PC-3 (cell line): Measurements from ENCODE around the gene AXIN2. TPM values are rescaled to one million over a fixed set of nuclear protein-coding genes. Genes with fewer than 3 reads are reported as not detected.

ENCODE experiments used
- ATAC-seq: fragments of 200-7000 bp; cut with Tn5 transposase; 2 replicates; pipeline ENCODE4 v1.9.1; 2020; ENCODE audit warnings: mild to moderate bottlenecking, moderate library complexity
- BruUV-seq: library from RNA; stranded (reverse); fragments of 400-500 nt; replicated peaks from 2 replicates; lab custom pipeline; 2021; lab: Mats Ljungman, UMichigan
- CTCF ChIA-PET: fragments of 300-600 bp; sonication (Branson Sonifier 250); formaldehyde crosslinking; loops from one replicate; lab custom pipeline; 2022; ENCODE audit warnings: antibody characterized with exemption; lab: Charles Lee
- POLR2A ChIA-PET: fragments of 300-600 bp; sonication (Branson Sonifier 250); formaldehyde crosslinking; loops from one replicate; lab custom pipeline; 2022; ENCODE audit warnings: antibody characterized with exemption; ENCODE audit not compliant: unreplicated experiment; lab: Charles Lee
- DNase-seq: peaks from one replicate; pipeline ENCODE4 v3.0.0-alpha.2; 2015
- H2AFZ ChIP-seq: fragments of 300-600 bp; sonication (generic); 2 replicates; pipeline ENCODE4 v1.6.0; 2016; ENCODE audit warnings: antibody characterized with exemption, low read length
- H3F3A ChIP-seq: fragments of 300-600 bp; sonication (generic); one replicate; pipeline ENCODE4 v1.6.0; 2017; ENCODE audit warnings: antibody characterized with exemption, low read length, control low read depth, mild to moderate bottlenecking; ENCODE audit not compliant: unreplicated experiment
- H3K27ac ChIP-seq: fragments of 300-600 bp; sonication (generic); 2 replicates; pipeline ENCODE4 v1.5.1; 2016; ENCODE audit warnings: mild to moderate bottlenecking, low read length
- H3K27me3 ChIP-seq: fragments of 300-600 bp; sonication (generic); 2 replicates; pipeline ENCODE4 v1.6.1; 2016; ENCODE audit warnings: low read length, mixed read lengths
- H3K36me3 ChIP-seq: fragments of 300-600 bp; sonication (generic); 2 replicates; pipeline ENCODE4 v1.6.1; 2016; ENCODE audit warnings: low read depth, mixed run types, low read length, mixed read lengths
- H3K4me1 ChIP-seq: fragments of 300-600 bp; sonication (generic); 2 replicates; pipeline ENCODE4 v1.5.1; 2016; ENCODE audit warnings: low read length; ENCODE audit not compliant: insufficient read depth
- H3K4me2 ChIP-seq: fragments of 300-600 bp; sonication (generic); 2 replicates; pipeline ENCODE4 v1.6.0; 2016; ENCODE audit warnings: low read length
- H3K4me3 ChIP-seq: fragments of 300-600 bp; sonication (generic); 2 replicates; pipeline ENCODE4 v1.5.1; 2016; ENCODE audit warnings: mild to moderate bottlenecking, low read length, mixed read lengths
- H3K79me2 ChIP-seq: fragments of 300-600 bp; sonication (generic); 2 replicates; pipeline ENCODE4 v1.6.1; 2017; ENCODE audit warnings: low read length, mixed read lengths
- H3K9ac ChIP-seq: fragments of 300-600 bp; sonication (generic); 2 replicates; pipeline ENCODE4 v1.6.0; 2016; ENCODE audit warnings: mild to moderate bottlenecking, low read length
- H3K9me2 ChIP-seq: fragments of 300-600 bp; sonication (generic); replicated peaks from 2 replicates; pipeline ENCODE4 v1.6.1; 2016; ENCODE audit warnings: mixed run types, low read length, mixed read lengths
- H3K9me3 ChIP-seq: fragments of 300-600 bp; sonication (generic); 2 replicates; pipeline ENCODE4 v1.6.1; 2016; ENCODE audit warnings: low read length, mixed read lengths
- H4K20me1 ChIP-seq: fragments of 300-600 bp; sonication (generic); 2 replicates; pipeline ENCODE4 v1.6.1; 2016; ENCODE audit warnings: low read length, mixed read lengths
- CTCF ChIP-seq: fragments of 300-600 bp; sonication (generic); conservative IDR thresholded peaks from 2 replicates; pipeline ENCODE4 v1.5.1; 2017; ENCODE audit warnings: antibody characterized with exemption, low read depth, mild to moderate bottlenecking, low read length
- EZH2 ChIP-seq: fragments of 300-600 bp; sonication (generic); IDR thresholded peaks from one replicate; pipeline ENCODE4 v1.6.1; 2017; ENCODE audit warnings: antibody characterized with exemption, mild to moderate bottlenecking, low read length; ENCODE audit not compliant: unreplicated experiment
- EZH2phosphoT487 ChIP-seq: fragments of 300-600 bp; sonication (generic); IDR thresholded peaks from 2 replicates; pipeline ENCODE4 v1.6.1; 2018; ENCODE audit warnings: mild to moderate bottlenecking, antibody characterized with exemption, low read length, borderline replicate concordance
- intact Hi-C: fragments of 100-400 bp; cut with micrococcal nuclease; formaldehyde crosslinking; loops from 2 replicates; pipeline ENCODE4 v1.9.0; 2023
- total RNA-seq: library from RNA; depleted of rRNA; stranded (reverse); fragments of >200 nt; gene quantifications from 2 replicates; pipeline ENCODE4 v1.2.3, GENCODE V29; 2014

Gene AXIN2
- total RNA-seq, 1 experiment from 2014 or later, result 2.0 TPM

DNA sequence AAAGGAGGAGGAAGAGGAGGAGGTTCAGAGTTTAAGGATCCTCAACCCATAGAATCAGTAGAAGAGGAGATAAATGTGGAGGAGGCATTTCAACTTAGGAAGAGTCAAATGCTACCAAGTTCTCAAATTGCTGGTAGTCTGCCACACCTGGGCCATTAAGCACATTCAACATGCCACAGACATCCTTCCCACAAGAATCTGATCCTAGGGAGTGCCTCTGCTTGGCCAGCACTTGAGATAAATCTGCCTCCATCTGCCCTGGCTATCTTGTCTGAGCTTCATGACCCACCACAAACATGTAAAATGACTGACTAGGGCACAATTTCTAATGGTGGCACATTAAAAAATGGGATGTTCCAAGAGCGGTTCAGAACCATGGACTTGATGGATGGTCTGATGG, 37.3 kb upstream of the AXIN2 start:
- H3F3A ChIP-seq, result no peaks in the 10 kb centered on the region
- no peak overlapping the region for H3K9ac ChIP-seq
- H2AFZ ChIP-seq, result no peak overlapping the region
- H3K27me3 ChIP-seq, result no peaks in the 10 kb centered on the region
- H3K27ac ChIP-seq, result no peak overlapping the region
- intact Hi-C loops, result no loop called here
- no peaks in the 10 kb centered on the region; the same call in 1 of the 2 replicates for H3K9me2 ChIP-seq
- ATAC-seq (no peak), DNase-seq (no peak)
- H3K36me3 ChIP-seq, result no peaks in the 10 kb centered on the region
- H3K4me3 ChIP-seq, result no peak overlapping the region
- H4K20me1 ChIP-seq, result no peaks in the 10 kb centered on the region
- no TSS peak for BruUV-seq
- no peaks in the 10 kb centered on the region for H3K9me3 ChIP-seq
- H3K4me1 ChIP-seq, result peaks cover 3% of the 10 kb centered on the region
- no peak for TF ChIP-seq CTCF
- TF ChIP-seq EZH2phosphoT487, result no peak
- TF ChIP-seq EZH2, result no peak
- H3K79me2 ChIP-seq, result no peaks in the 10 kb centered on the region
- H3K4me2 ChIP-seq, result no peak overlapping the region
- ChIA-PET CTCF (no interaction called here), POLR2A (interaction anchor here (0.6 kb wide), 1 partner anchor 29 kb away, joined by 3 read pairs; no protein-coding TSS in a partner anchor)

DNA sequence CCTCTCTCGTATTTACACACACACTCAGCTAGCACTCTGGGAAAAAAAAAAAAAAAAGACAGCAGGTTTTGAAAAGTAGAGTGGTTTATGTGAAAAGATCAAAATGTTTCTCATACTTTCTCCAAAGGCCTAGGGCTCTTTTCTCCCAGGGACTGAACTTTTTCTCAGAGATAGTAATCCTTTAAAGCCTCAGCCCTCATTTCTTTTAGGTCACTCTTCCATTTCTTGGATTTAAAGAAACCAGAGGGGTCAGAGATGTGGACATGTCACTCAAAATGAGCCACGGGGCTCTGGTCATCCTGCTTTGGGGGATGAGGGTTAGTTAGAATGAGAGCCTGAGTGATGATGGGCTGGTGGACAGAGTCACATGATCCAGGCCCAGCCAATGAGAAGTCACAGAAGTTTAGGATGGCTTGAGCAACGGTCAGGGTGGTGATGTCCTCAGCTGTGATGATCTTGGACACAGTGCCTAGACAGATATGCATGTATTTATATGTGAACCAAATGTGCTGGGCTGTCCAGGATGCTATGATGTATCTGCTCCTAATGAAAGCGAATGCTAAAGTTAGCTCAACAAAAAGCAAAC, 33.7 kb upstream of the AXIN2 start:
- H2AFZ ChIP-seq, result no peak overlapping the region
- DNase-seq (no peak), ATAC-seq (no peak)
- no peaks in the 10 kb centered on the region for H3F3A ChIP-seq
- no peaks in the 10 kb centered on the region for H3K9me2 ChIP-seq
- POLR2A ChIA-PET, result no interaction called here
- H3K4me3 ChIP-seq, result no peak overlapping the region
- CTCF ChIA-PET, result interaction anchor here (0.6 kb wide), 1 partner anchor 197 kb away, joined by 4 read pairs; no protein-coding TSS in a partner anchor
- H3K4me2 ChIP-seq, result no peak overlapping the region
- no TSS peak for BruUV-seq
- no peaks in the 10 kb centered on the region for H3K9me3 ChIP-seq
- no peaks in the 10 kb centered on the region for H4K20me1 ChIP-seq
- H3K79me2 ChIP-seq, result no peaks in the 10 kb centered on the region
- H3K27ac ChIP-seq, result no peak overlapping the region
- no peak overlapping the region for H3K9ac ChIP-seq
- no peaks in the 10 kb centered on the region for H3K4me1 ChIP-seq
- TF ChIP-seq CTCF (no peak), EZH2phosphoT487 (no peak), EZH2 (no peak)
- H3K36me3 ChIP-seq, result no peaks in the 10 kb centered on the region
- intact Hi-C loops, result no loop called here
- no peaks in the 10 kb centered on the region for H3K27me3 ChIP-seq
